A549 (cell line): Measurements from ENCODE around the gene RAD54L. TPM values are rescaled to one million over a fixed set of nuclear protein-coding genes. Genes with fewer than 3 reads are reported as not detected.

Experiments used
- ATAC-seq, 2 experiments: fragments of 200-7000 bp in 1 of 2; fragments of >200 bp in 1 of 2; cut with Nextera tagmentation in 1 of 2; cut with Tn5 transposase in 1 of 2; 3 replicates each; pipeline versions ENCODE4 v1.8.0 to v1.9.1; 2018 to 2020; ENCODE audit warnings: mild to moderate bottlenecking in 1 of 2, moderate library complexity in 1 of 2
- CTCF ChIA-PET: fragments of 300-600 bp; sonication (Branson Sonifier 250); formaldehyde crosslinking; extraction: SDS; loops from one replicate; lab custom pipeline; 2021; ENCODE audit warnings: antibody characterized with exemption, inconsistent platforms; lab: Yijun Ruan, JAX
- POLR2A ChIA-PET: fragments of 350-600 bp; formaldehyde crosslinking; extraction: SDS; loops from one replicate; lab custom pipeline; 2021; ENCODE audit warnings: antibody characterized with exemption, inconsistent platforms; lab: Yijun Ruan, JAX
- DNase-seq, 2 experiments: peaks; one replicate each; pipeline versions ENCODE4 v3.0.0 to v3.0.0-alpha.2; 2011 to 2016; ENCODE audit warnings: low read depth in 1 of 2, low spot score in 1 of 2
- FAIRE-seq: peaks from 2 replicates; lab custom pipeline; 2011; peaks lifted over from hg19 to GRCh38; lab: Jason Lieb, UNC
- H3K27ac ChIP-seq, 2 experiments: fragments of >200 bp; sonication (Bioruptor Twin); formaldehyde crosslinking; 3 replicates each; pipeline ENCODE4 v1.5.1; 2016 to 2017
- H3K4me1 ChIP-seq: fragments of >200 bp; sonication (Bioruptor Twin); formaldehyde crosslinking; 3 replicates; pipeline ENCODE4 v1.6.1; 2016
- H3K4me2 ChIP-seq: fragments of >200 bp; sonication (Bioruptor Twin); formaldehyde crosslinking; 3 replicates; pipeline ENCODE4 v1.6.1; 2016
- H3K4me3 ChIP-seq: fragments of >200 bp; sonication (Bioruptor Twin); formaldehyde crosslinking; 3 replicates; pipeline ENCODE4 v1.5.1; 2016
- H3K9me3 ChIP-seq: fragments of >200 bp; sonication (Bioruptor Twin); formaldehyde crosslinking; 3 replicates; pipeline ENCODE4 v1.6.1; 2016
- CHD4 ChIP-seq: fragments of 200-600 bp; sonication (generic); IDR thresholded peaks from 2 replicates; pipeline ENCODE4 v1.6.1; 2016; ENCODE audit warnings: antibody characterized with exemption, mild to moderate bottlenecking, borderline replicate concordance
- EHF ChIP-seq: fragments of 250-450 bp; sonication (Bioruptor Pico); IDR thresholded peaks from 2 replicates; pipeline ENCODE4 v1.5.0; 2020; ENCODE audit warnings: mild to moderate bottlenecking
- EHMT2 ChIP-seq: fragments of 200-600 bp; sonication (generic); IDR thresholded peaks from 2 replicates; pipeline ENCODE4 v1.6.1; 2016; ENCODE audit warnings: antibody characterized with exemption, low read depth, mild to moderate bottlenecking, moderate library complexity
- EP300 ChIP-seq, 2 experiments: fragments of >200 bp; sonication (Bioruptor Twin); formaldehyde crosslinking; IDR thresholded peaks; 2 replicates in 1 of 2; 3 replicates in 1 of 2; pipeline ENCODE4 v1.6.1; 2016 to 2017
- ESRRA ChIP-seq: fragments of 150-350 bp; IDR thresholded peaks from 2 replicates; pipeline ENCODE4 v1.6.1; 2014; ENCODE audit warnings: mild to moderate bottlenecking, low read length, borderline replicate concordance
- JUNB ChIP-seq: fragments of >200 bp; sonication (Bioruptor Twin); formaldehyde crosslinking; IDR thresholded peaks from 2 replicates; pipeline ENCODE4 v1.6.1; 2016
- MAFK ChIP-seq: fragments of 450-650 bp; IDR thresholded peaks from 2 replicates; pipeline ENCODE4 v1.6.1; 2014; ENCODE audit not compliant: partially characterized antibody
- NR3C1 ChIP-seq: fragments of >200 bp; sonication (Bioruptor Twin); formaldehyde crosslinking; IDR thresholded peaks from 3 replicates; pipeline ENCODE4 v1.6.1; 2017
- PHF8 ChIP-seq: fragments of 200-600 bp; sonication (generic); IDR thresholded peaks from 2 replicates; pipeline ENCODE4 v1.6.1; 2016; ENCODE audit warnings: low read depth, mild to moderate bottlenecking, antibody characterized with exemption, moderate library complexity, borderline replicate concordance
- RAD21 ChIP-seq, 2 experiments: fragments of >200 bp in 1 of 2; sonication (Bioruptor Twin) in 1 of 2; formaldehyde crosslinking in 1 of 2; IDR thresholded peaks in 1 of 2; conservative IDR thresholded peaks in 1 of 2; 2 replicates in 1 of 2; 3 replicates in 1 of 2; pipeline ENCODE4 v1.6.1; 2012 to 2018; ENCODE audit warnings: inconsistent platforms in 1 of 2
- RARB ChIP-seq: fragments of 250-450 bp; sonication (Bioruptor Pico); IDR thresholded peaks from 2 replicates; pipeline ENCODE4 v1.8.0; 2021; ENCODE audit warnings: mild to moderate bottlenecking, moderate library complexity
- SREBF2 ChIP-seq: fragments of 450-650 bp; IDR thresholded peaks from 2 replicates; pipeline ENCODE4 v1.6.1; 2014; ENCODE audit warnings: mild to moderate bottlenecking, moderate library complexity
- TFCP2L1 ChIP-seq: fragments of 250-450 bp; sonication (Bioruptor Pico); IDR thresholded peaks from 2 replicates; pipeline ENCODE4 v1.5.0; 2021; ENCODE audit warnings: mild to moderate bottlenecking
- ZNF302 ChIP-seq: fragments of 250-450 bp; sonication (Bioruptor Pico); IDR thresholded peaks from 2 replicates; pipeline ENCODE4 v1.9.0; 2021; ENCODE audit warnings: inconsistent platforms, mild to moderate bottlenecking, moderate library complexity
- ZSCAN20 ChIP-seq: fragments of 250-450 bp; sonication (Bioruptor Pico); IDR thresholded peaks from 2 replicates; pipeline ENCODE4 v1.8.0; 2022; ENCODE audit warnings: mild to moderate bottlenecking, moderate library complexity
- WGBS: methylation state at CpG from one replicate; pipeline ENCODE4 v1.1.6; 2017; ENCODE audit errors: missing lambda C conversion rate; 5-methylcytosine and 5-hydroxymethylcytosine counted together
- polyA plus RNA-seq, 4 experiments: library from polyadenylated mRNA; depleted of rRNA in 3 of 4; stranded (reverse); fragments of >200 nt; fragmentation: RNase III in 1 of 4; extraction: RNeasy Plus Mini Kit Qiagen cat#74134 plus additional on column Dnase treatment in 1 of 4; gene quantifications; 2 replicates in 3 of 4; 3 replicates in 1 of 4; pipeline ENCODE4 v1.2.3, GENCODE V29; 2011 to 2017
- TF ChIP-seq, protein P1 (sequence below): fragments of 450-650 bp; IDR thresholded peaks from 2 replicates; pipeline ENCODE4 v1.6.1; 2014; ENCODE audit warnings: antibody characterized with exemption
- TF ChIP-seq, protein P2 (sequence below): fragments of >200 bp; sonication (Bioruptor Twin); formaldehyde crosslinking; IDR thresholded peaks from 3 replicates; pipeline ENCODE4 v1.5.1; 2016
- TF ChIP-seq, protein P3 (sequence below): IDR thresholded peaks from 2 replicates; pipeline ENCODE4 v1.6.1; 2012
- TF ChIP-seq, protein P4 (sequence below): IDR thresholded peaks from 2 replicates; pipeline ENCODE4 v1.6.1; 2012; ENCODE audit warnings: low read depth, borderline replicate concordance
- TF ChIP-seq, protein P5 (sequence below): fragments of 250-450 bp; sonication (Bioruptor Pico); IDR thresholded peaks from 2 replicates; pipeline ENCODE4 v1.5.0; 2020; ENCODE audit warnings: low read depth, mild to moderate bottlenecking, moderate library complexity

Gene RAD54L
- polyA plus RNA-seq, 2 of the 4 experiments (the other 2 are of a cell fraction): 10.9 to 14.0 TPM

DNA sequence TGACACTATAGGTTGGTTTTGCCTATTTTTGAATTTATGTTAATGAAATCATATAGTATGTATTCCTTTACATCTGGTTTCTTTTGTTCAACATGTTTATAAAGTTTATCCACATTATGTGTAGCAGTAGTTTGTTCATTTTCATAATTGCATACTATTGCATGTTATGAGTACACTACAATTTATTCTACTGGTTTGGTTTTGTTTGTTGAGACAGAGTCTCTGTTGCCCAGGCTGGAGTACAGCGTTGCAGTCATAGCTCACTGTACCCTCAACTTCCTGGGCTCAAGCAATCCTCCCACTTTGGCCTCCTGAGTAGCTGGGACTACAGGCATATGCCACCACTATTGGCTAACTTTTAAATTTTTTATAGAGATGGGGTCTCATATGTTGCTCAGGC lies 21.0 kb downstream of the RAD54L start:
- ChIA-PET POLR2A (no interaction called here), CTCF (interaction anchor here (0.7 to 0.9 kb wide), 2 partner anchors 24 to 775 kb away, joined by 3 read pairs; no protein-coding TSS in a partner anchor)
- no peak for ATAC-seq
- no peak for DNase-seq
- no peaks in the 10 kb centered on the region for H3K9me3 ChIP-seq
- TF ChIP-seq ESRRA (no peak), SREBF2 (no peak), NR3C1 (no peak)
- TF ChIP-seq, protein P1, sequence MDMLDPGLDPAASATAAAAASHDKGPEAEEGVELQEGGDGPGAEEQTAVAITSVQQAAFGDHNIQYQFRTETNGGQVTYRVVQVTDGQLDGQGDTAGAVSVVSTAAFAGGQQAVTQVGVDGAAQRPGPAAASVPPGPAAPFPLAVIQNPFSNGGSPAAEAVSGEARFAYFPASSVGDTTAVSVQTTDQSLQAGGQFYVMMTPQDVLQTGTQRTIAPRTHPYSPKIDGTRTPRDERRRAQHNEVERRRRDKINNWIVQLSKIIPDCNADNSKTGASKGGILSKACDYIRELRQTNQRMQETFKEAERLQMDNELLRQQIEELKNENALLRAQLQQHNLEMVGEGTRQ: no peak
- TF ChIP-seq, protein P2, sequence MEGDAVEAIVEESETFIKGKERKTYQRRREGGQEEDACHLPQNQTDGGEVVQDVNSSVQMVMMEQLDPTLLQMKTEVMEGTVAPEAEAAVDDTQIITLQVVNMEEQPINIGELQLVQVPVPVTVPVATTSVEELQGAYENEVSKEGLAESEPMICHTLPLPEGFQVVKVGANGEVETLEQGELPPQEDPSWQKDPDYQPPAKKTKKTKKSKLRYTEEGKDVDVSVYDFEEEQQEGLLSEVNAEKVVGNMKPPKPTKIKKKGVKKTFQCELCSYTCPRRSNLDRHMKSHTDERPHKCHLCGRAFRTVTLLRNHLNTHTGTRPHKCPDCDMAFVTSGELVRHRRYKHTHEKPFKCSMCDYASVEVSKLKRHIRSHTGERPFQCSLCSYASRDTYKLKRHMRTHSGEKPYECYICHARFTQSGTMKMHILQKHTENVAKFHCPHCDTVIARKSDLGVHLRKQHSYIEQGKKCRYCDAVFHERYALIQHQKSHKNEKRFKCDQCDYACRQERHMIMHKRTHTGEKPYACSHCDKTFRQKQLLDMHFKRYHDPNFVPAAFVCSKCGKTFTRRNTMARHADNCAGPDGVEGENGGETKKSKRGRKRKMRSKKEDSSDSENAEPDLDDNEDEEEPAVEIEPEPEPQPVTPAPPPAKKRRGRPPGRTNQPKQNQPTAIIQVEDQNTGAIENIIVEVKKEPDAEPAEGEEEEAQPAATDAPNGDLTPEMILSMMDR: no peak
- no peak overlapping the region for H3K4me3 ChIP-seq
- no peak for FAIRE-seq
- no peaks in the 10 kb centered on the region for H3K4me1 ChIP-seq
- H3K4me2 ChIP-seq: no peak overlapping the region
- 86% methylated on average over 1 of the region's 1 CpG for WGBS
- H3K27ac ChIP-seq: no peak overlapping the region

DNA sequence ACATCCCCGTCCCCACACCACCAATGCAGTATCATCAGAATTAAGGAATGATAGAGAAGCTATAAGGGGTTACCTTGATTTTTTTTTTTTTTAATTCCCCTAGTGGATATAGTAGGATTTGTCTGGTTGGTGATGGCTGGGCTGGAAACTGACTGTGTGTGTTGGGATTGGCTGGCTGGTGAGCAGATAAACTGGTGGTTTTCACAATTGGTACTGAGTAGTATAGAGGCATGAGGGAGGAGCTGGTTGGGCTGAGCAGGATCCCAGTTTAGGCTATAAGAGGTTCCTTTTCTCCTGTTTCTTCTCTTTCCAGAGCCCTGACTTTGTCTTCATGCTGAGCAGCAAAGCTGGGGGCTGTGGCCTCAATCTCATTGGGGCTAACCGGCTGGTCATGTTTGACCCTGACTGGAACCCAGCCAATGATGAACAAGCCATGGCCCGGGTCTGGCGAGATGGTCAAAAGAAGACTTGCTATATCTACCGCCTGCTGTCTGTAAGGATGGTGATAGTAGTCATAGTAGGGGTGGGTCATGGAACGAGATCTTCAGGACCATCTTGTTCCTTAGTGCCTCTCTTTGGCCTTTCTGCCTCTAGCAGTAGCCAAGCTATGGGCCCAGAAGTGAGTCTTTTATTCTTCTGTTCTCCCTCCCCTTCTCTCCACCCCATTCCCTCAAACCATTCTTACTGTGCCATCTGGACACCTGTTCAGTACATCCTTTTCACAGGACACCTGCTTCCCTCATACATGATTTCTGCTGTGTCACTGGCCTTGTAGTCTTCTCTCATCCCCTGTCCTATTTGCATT lies 26.9 kb downstream of the RAD54L start:
- Histone ChIP-seq H3K4me2 (no peak overlapping the region), H3K27ac (no peak overlapping the region)
- WGBS: 92% methylated on average over 6 of the region's 6 CpGs
- FAIRE-seq: no peak
- no peak for TF ChIP-seq CHD4
- TF ChIP-seq, all 56 proteins: peak for 0
- ATAC-seq: peak; percentile 40 to 66; a peak in 5 of 6 replicates
- Histone ChIP-seq H3K4me3 (no peak overlapping the region), H3K9me3 (no peaks in the 10 kb centered on the region), H3K4me1 (no peaks in the 10 kb centered on the region)
- DNase-seq: peak in 1 of 2 experiments; percentile 7
- POLR2A ChIA-PET: no interaction called here
- CTCF ChIA-PET: interaction anchor here (0.6 to 2.0 kb wide), 6 partner anchors 9 to 160 kb away, joined by 3 to 6 read pairs (median 4); no protein-coding TSS in a partner anchor

DNA sequence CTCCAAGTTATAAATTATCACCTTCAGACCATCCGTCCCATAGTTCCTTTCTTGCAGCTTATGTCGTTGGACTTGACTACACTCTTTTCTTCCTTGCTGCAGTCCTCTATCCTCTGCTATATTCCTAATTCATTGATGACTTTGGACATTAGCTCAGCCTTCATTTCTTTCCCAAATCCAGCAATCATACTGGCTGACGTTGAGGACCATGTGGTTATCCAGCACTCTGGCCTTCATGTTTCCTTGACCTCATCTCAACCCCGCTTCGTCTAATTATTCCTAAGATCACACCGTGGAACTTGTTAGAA lies 27.4 kb downstream of the RAD54L start:
- no peak for DNase-seq
- no peaks in the 10 kb centered on the region for H3K4me1 ChIP-seq
- TF ChIP-seq PHF8 (no peak), ZSCAN20 (CRISPR knock-in tag) (no peak), JUNB (no peak)
- TF ChIP-seq, protein P3, sequence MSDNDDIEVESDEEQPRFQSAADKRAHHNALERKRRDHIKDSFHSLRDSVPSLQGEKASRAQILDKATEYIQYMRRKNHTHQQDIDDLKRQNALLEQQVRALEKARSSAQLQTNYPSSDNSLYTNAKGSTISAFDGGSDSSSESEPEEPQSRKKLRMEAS: no peak
- TF ChIP-seq, all 56 proteins: peak for 0
- POLR2A ChIA-PET: no interaction called here
- Histone ChIP-seq H3K4me3 (no peak overlapping the region), H3K9me3 (no peaks in the 10 kb centered on the region), H3K27ac (no peak overlapping the region), H3K4me2 (no peak overlapping the region)
- FAIRE-seq (no peak), ATAC-seq (no peak)
- WGBS: 92% methylated on average over 6 of the region's 6 CpGs
- CTCF ChIA-PET: interaction anchor here (1.3 to 2.0 kb wide), 4 partner anchors 9 to 25 kb away, joined by 3 to 6 read pairs (median 4); no protein-coding TSS in a partner anchor

DNA sequence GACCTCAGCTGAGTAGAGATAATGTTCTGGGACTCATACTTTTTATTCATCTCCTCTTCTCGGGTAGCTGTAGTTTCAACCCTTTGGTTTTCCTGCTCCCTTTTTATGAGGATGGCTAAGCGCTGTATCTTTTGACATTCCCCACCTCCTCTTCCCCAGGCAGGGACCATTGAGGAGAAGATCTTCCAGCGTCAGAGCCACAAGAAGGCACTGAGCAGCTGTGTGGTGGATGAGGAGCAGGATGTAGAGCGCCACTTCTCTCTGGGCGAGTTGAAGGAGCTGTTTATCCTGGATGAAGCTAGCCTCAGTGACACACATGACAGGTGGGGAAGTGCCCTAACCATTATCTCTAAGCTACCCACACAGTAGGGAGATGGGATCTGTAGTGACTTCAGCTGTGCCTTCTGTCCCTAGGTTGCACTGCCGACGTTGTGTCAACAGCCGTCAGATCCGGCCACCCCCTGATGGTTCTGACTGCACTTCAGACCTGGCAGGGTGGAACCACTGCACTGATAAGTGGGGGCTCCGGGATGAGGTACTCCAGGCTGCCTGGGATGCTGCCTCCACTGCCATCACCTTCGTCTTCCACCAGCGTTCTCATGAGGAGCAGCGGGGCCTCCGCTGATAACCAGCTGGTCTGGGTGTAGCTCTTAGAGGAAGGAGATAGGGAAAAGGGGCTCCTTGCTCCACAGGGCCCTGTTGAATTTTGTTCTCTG lies 30.3 kb downstream of the RAD54L start:
- CTCF ChIA-PET: interaction anchor here (0.7 to 1.1 kb wide), 2 partner anchors 25 to 33 kb away, joined by 3 read pairs; no protein-coding TSS in a partner anchor
- POLR2A ChIA-PET: no interaction called here
- Histone ChIP-seq H3K4me1 (no peaks in the 10 kb centered on the region), H3K4me3 (no peak overlapping the region), H3K27ac (no peak overlapping the region)
- FAIRE-seq (no peak), DNase-seq (no peak)
- TF ChIP-seq, protein P4, sequence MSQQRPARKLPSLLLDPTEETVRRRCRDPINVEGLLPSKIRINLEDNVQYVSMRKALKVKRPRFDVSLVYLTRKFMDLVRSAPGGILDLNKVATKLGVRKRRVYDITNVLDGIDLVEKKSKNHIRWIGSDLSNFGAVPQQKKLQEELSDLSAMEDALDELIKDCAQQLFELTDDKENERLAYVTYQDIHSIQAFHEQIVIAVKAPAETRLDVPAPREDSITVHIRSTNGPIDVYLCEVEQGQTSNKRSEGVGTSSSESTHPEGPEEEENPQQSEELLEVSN: no peak
- TF ChIP-seq EHMT2 (no peak), RARB (CRISPR knock-in tag) (no peak), JUNB (no peak), RAD21 (conservative IDR thresholded peaks at IDR 0.05 in 1 of 2, IDR thresholded peaks at IDR 0.05 in 1 of 2) (no peak), EHF (CRISPR knock-in tag) (no peak), TFCP2L1 (CRISPR knock-in tag) (no peak), ZNF302 (no peak), EP300 (IDR thresholded peaks at IDR 0.05) (no peak), MAFK (no peak), PHF8 (no peak)
- TF ChIP-seq, protein P5, sequence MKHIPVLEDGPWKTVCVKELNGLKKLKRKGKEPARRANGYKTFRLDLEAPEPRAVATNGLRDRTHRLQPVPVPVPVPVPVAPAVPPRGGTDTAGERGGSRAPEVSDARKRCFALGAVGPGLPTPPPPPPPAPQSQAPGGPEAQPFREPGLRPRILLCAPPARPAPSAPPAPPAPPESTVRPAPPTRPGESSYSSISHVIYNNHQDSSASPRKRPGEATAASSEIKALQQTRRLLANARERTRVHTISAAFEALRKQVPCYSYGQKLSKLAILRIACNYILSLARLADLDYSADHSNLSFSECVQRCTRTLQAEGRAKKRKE (CRISPR knock-in tag): no peak
- TF ChIP-seq, protein P3: no peak
- TF ChIP-seq, all 56 proteins: peak for 0
- no peak for ATAC-seq
- WGBS: 94% methylated on average over 6 of the region's 14 CpGs
- Histone ChIP-seq H3K4me2 (no peak overlapping the region), H3K9me3 (no peaks in the 10 kb centered on the region)
